Left hindlimb (tissue), 1 donor: ENCODE results near the gene DIP2B.

Source experiments
- DNase-seq: peaks from one replicate; pipeline ENCODE4 v3.0.0-alpha.2; 2018

The DIP2B gene

DNA sequence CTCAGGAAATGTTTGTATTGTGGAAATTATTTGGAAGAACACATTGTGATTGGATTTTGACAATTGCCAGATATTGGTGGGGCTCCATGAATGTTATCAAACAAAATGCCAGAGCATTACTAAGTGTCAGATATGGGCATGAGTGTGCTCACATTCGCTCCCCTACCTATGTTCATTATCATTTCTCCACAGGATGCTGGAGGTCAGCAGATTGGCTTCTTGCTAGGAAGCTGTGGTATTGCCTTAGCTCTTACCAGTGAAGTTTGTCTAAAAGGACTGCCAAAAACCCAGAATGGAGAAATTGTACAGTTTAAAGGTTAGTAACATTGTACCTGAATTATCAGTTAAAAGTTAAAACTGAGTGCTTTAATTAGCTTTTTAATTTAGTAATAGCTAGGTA is 180.9 kb downstream of the DIP2B start:
- DNase-seq = no peak

- DNase-seq = no peak
These were observed 181.6 kb downstream of the DIP2B start for GRCh38 chr12:50686406-50686805.

DNA sequence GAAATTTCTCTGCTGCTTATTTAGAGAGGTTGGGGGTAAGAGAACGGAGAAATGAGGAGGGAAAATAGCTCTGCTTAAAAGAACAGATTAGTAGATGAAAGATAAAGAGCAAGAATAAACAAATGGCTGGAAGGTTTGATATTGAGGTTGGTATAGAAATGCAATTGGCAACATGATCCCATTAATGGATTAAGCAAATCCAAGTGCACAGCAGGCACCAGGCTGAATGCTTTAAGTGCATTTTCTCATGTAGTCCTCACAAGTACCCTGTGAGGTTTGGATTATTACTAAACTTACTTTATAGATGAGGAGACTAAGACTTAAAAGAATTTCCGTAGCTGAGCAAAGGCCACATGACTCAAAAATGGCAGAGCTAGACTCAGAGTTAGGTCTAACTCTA is 182.2 kb downstream of the DIP2B start:
- no peak for DNase-seq

DNA sequence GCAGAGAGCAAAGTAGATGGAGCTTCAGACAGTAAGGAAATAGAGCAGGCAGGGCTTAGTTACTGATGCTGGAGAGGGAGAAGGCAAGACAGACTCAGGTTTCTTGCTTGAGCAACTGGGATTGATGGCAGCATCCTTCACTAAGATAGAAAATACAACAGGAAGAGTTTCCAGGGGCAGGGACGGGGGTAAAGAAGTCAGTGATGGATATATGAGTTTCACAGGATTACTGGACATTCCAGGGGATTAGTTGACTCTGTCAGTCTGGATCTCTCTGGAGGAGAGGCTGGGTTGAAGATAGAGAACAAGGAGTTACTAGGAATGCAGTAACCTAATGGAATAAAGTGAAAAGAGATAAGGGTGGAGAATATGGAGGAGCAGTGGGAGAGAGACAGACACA is 184.7 kb downstream of the DIP2B start:
- DNase-seq = no peak

DNA sequence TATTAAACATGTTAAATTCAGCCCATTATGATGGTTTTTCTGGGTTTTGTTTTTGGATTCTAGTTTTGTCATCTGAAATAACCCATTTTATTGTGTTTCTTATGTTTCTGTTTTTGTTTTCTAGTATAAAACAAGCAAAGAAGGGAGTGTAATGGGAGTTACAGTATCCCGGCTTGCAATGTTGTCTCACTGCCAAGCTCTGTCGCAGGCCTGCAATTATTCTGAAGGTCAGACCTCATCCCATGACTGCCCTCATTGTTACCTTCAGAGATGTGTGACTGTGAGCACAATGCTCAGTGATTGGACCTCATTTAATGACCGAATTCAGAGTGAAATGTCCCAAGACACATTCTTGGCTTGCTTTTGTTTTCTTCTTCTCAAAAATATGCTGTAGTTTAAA is 186.1 kb downstream of the DIP2B start:
- peak; percentile 52 for DNase-seq

- no peak for DNase-seq
These were observed 191.2 kb downstream of the DIP2B start for GRCh38 chr12:50695961-50696360.

DNA sequence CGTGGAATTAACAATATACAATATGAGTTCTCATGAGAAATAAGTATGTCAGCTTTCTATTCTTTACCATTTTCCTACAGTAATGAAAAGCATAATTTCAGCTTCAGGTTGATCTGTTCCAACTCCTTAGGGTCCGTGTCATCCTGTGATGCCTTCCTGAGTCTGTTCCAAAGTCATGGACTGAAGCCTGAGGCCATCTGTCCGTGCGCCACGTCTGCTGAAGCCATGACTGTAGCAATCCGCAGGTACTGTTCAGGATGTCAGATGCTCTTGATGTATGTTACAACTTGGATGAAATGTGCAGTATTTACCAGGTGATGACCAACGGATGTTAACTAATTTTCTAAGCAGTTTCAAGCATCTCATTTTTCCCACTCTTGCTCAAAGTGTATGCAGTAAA is 192.1 kb downstream of the DIP2B start:
- no peak for DNase-seq

DNA sequence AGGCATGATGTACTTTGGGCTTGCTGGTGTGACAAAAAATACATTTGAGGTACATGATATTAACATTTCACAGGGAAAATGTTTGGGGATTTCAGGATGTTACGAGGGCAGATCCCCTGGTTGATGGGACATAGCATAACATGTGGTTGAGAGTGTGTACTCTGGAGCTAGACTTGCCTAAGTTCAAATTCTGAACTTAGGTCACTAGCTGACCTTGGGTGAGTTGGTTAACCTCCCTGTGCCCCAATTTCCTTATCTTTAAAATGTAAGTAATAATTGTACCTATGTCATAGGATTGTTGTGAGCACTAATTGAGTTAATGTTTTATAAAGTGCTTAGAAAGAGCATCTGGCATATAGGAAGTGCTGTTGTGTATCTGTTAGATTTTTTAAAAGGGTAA is 194.4 kb downstream of the DIP2B start:
- DNase-seq = no peak

DNA sequence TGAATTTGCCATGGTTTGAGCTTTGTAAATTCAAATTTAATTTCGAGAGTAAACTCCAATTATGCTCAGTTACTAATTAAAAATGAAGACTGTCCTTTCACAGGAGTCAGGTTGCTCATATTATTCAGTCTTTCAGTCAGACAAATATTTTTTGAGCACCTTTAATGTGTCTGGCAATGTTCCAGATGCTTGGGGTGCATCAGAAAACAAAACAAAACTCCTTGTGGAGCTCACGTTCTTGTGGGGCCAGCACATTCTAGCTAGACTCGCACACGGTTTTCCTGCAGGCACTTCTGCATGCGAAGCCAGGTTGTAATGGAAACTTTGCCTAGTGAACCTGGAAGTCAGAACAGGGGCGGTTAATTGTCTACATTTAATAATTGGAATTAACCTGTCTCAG is 195.2 kb downstream of the DIP2B start:
- no peak for DNase-seq

- no peak for DNase-seq
These were observed 201.8 kb downstream of the DIP2B start for GRCh38 chr12:50706606-50707005.

GRCh38 chr12:50707396-50707795 is 202.6 kb downstream of the DIP2B start:
- DNase-seq = no peak

GRCh38 chr12:50708631-50709030 is 203.8 kb downstream of the DIP2B start:
- DNase-seq = no peak

DNA sequence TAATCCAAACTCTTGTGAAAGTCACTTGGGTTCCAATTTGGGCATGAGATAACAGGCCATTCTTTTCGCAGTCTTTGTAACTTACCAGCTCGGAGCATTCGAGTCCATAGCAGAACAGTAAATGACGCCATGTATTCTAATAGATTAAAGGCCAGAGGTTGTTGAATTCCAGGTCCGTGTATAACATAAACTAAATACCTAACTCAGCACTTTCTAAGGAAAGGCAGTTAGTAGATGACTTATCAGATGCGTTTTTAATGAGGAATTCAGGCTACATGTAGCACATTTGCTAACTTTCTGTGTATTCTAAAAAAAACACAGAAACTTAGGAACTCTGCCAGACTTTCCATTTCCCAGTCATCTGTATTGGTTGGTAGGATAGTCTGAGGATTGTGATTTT is 206.3 kb downstream of the DIP2B start:
- DNase-seq = no peak

- no peak for DNase-seq
These were observed 210.4 kb downstream of the DIP2B start for GRCh38 chr12:50715174-50715573.

DNA sequence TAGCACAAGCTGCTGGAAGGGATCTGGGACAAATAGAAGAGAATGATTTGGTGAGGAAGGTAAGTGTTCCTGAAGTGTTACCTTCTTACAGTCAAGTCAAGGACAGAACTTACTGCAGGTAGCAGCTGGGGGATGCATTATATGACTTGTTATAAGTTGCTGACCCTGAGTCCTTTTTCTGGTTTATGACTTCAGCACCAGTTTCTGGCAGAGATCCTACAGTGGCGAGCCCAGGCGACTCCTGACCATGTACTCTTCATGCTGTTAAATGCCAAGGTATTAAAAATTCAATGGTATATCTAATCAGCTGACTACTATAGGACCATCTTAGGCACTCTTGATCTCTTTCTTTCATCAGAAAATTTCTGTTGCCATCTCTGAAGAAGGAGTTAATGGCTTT is 214.0 kb downstream of the DIP2B start:
- no peak for DNase-seq

DNA sequence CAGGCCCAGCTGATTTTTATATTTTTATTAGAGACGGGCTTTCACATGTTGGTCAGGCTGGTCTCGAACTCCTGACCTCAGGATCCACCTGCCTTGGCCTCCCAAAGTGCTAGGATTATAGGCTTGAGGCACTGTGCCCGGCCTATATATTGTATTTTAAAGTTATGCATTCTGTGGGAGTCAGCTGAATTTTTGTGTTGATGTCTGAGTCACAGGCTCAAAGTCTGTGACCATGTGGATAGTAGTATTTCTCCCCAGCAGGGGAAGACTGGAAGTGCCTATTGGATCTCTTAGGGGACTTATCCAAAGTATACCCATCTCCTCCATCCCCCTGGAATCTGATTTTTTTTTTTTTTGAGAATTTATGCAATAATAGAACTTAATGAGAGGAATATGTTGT is 215.3 kb downstream of the DIP2B start:
- DNase-seq = no peak

GRCh38 chr12:50720501-50720900 is 215.7 kb downstream of the DIP2B start:
- no peak for DNase-seq

DNA sequence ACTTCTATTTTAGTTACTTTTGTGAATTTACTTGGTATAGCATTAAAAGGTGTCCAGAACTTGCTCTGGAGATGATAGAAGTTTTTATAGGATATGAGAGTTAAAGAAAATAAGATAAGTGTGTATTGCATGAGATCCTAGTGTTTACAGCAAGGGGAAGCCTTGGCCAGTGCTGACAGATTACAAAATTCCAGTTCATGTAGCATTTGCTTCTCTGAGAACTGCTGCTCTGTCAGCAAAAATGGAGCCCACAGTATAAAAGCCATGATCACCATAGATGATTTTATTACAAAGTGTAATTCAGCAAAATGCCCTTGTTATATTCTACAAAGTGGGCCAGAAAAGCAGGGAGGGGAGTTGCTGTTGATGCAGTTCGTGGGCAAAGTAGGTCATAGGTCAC is 219.1 kb downstream of the DIP2B start:
- no peak for DNase-seq

DNA sequence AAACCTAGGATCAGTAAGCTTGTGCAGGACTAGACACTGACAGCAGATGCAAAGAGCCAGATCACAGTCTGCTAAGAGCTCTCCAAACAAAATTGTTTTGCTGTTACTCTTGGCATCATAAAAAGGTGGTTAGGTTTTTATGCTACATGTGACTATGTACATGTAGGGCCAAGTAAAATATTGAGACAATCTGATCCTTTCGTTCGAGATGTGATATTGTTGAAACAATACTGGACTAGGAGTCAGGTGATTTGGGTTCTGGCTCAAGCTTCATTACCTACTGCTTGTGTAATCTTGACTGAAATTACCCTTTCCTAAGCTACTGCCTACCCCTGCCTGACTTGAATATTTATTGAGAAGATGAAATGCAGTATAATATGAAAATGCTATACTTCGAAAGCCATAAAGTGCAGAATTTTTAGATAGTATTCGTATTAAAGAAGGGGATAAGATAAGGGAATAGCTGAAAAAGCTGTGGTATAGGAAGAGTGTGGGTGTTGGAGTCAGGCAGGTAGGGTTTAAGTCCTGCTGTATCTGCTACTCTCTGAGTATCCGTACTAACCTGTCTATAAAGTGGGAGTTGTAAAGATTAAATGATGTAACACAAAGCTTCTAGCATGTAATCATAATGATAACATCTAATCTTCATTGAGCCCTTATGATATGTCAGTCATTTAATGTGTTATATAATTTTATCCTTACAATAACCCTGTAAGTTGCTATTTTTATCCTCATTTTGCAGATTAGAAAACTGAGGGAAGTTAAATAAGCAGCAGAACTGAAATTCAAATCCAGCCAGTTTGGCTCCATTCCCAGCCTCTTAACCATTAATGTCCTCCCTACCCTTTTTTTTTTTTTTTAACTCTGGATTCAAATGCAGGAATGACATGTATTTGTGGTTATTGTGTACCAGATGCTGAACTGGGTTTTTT is 220.5 kb downstream of the DIP2B start:
- DNase-seq = no peak

GRCh38 chr12:50727466-50727865 is 222.7 kb downstream of the DIP2B start:
- no peak for DNase-seq

DNA sequence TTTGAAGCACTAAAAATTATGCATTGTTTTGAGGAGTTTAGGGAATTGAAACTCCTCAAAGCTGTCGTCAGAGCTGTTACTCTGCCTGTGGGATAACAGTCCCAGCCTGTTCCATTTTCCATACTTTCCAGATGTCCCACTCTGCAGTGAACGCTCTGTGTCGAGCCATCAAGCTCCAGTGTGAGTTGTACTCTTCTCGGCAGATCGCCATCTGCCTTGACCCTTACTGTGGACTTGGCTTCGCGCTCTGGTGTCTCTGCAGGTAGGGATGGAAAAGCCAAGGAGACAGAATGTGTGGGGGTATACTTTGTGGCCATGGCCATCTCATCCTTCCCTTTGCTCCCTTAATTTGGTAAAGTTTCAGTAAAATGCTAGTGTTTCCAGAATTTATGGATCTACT is 223.6 kb downstream of the DIP2B start:
- no peak for DNase-seq

GRCh38 chr12:50728841-50729240 is 224.1 kb downstream of the DIP2B start:
- DNase-seq = no peak

DNA sequence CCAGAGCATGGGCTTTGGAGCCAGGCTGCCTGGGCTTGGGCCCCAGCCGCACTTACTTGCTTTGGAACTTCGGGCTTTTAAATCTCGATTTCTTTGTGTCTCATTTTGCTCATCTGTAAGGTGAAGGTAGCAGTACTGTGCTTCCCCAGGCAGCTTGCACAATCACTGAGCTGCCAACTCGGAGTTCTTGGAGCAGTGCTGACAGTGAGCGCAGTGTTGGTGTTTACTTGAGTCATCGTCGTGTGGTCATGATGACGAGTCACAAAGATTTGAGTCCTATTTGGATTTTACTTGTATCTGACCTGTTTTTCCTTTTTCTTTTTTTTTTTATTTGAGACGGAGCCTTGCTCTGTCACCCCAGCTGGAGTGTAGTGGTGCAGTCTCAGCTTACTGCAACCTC is 227.8 kb downstream of the DIP2B start:
- DNase-seq = no peak

DNA sequence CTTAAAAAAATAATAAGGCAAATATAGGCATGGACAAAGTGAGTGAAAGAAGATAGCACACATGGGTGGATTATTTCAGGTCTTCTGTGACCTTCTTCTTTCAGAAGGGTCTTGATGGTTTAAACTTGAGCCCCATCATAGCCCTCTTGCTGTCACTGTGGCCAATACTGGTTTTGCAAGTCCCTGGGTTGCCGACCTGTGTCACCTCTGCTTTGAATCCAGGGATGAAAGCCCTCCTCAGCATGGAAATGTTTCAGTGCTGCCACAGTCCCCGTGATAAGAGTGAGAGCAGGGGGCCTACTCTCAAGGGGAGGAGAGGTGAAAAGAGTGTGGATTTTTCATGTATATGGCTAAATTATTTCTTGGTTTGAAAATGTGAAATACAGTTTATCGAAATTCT is 228.9 kb downstream of the DIP2B start:
- no peak for DNase-seq
